Left lobe of liver (tissue), 2 donors: ENCODE data around the gene RPL26. TPM values are rescaled to one million over a fixed set of nuclear protein-coding genes. Genes with fewer than 3 reads are reported as not detected.
"Not testable (repeated sequence)": the region's sequence is repeated elsewhere in the genome, so short reads cannot be mapped to it uniquely, and the experiment has no call there.

Experiments used
- ATAC-seq: fragments of 200-7000 bp; cut with Tn5 transposase; one replicate; pipeline ENCODE4 v1.9.1; 2020; ENCODE audit warnings: mild to moderate bottlenecking, moderate library complexity
- DNase-seq: peaks from one replicate; pipeline ENCODE4 v3.0.0-alpha.2; 2020; ENCODE audit warnings: low spot score
- total RNA-seq: library from RNA; stranded (reverse); gene quantifications from one replicate; pipeline ENCODE4 v1.2.1, GENCODE V29; 2021
- donor health status: DM: no; HTN: no; CAD: no; lungs with moderate emphysema.
- donor health status: DM: no; HTN: yes; CAD: no.

Gene RPL26
- total RNA-seq, 1 donor from 2014 or later = 397 TPM

DNA sequence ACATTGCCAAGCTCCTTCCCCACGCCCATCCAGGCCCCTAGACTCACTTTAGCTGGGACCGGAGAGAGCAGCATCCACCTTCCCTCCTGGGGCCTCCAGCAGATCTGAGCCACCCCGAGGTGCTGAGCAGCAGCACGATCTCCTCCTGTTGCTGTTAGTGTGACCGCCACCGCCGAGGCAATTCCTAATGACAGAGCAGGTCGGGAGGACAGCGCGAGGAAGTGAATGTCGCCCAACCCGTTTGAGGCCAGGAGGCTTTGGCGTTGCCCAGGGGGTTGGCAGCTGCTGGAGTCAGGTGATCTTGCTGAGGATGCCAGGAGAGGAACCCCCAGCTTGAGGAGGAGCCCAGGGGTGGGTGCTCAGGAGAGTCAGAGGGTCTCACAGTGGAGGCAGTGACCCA lies 14.6 kb upstream of the RPL26 start, which contains the start of gene RNF222:
Gene RNF222 (minus strand): TSS at position 192 of the 400 bp plus-strand sequence. CDS start 4,366 bp downstream, outside the sequence.
- DNase-seq (no peak), ATAC-seq (no peak)

GRCh38 chr17:8394497-8394896 lies 11.5 kb upstream of the RPL26 start:
- ATAC-seq = not testable (repeated sequence)

DNA sequence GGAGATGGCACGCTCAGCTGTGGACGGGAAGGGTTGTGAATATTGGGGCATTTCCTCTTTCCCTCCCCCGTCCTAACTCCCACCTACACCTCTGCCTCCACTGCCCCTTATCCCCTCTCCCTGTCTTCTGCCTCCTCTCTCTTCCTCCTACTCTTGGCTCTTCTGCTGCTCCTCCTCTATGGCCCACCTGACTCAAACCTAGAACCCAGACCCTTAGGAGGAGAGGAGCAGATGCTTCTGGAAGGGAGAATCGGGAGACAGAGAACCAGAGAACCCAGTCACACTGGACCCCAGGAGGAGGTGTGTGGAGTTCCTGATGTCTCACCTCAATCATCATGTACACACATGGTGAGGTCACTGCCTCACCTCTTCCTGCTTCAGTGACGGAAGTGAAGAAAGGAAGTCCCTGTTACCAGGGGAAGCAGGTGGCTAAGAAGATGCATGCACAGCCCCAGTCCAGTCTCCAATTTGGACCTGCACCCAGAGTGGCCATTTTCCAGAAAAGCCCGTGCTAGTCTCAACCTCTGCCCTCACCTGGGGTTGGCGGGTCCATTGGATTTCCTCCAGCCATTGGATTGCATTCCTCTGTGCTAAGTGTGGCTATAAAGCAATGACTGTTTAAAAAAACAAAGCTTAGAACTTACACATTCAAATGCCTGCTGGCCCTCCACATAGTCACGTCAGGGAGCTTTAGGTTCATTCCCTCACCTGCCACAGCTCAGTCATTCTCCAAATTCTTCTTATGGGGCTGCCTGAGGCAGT lies 10.7 kb upstream of the RPL26 start:
- DNase-seq = no peak
- ATAC-seq = peak; percentile 45

More at GRCh38 chr17:8394497-8394896, 11.5 kb upstream of the RPL26 start:
- not testable (repeated sequence) for DNase-seq

- ATAC-seq (no peak), DNase-seq (no peak)
These were observed 9.9 kb upstream of the RPL26 start for GRCh38 chr17:8392674-8393469.

DNA sequence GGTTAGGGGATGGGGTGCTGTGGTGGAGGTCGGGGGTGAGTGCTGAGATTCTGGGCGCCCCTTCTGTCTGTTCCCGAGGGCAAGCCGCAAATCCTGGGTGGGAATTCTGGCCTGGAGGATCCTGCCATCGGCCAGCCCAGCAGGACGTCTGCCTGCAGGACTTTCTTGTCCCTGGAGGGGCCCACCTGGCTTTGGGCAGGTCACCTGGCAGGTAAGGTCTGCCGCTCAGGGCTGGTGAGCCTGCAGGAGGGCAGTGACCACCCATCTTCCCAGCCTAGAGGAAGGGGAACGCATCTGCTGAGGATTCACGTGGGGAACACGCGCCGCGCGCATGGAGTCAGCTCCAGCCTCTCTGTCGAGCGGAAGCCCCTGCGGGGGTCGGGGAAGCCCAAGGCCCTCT lies 9.3 kb upstream of the RPL26 start:
- no peak for ATAC-seq

DNA sequence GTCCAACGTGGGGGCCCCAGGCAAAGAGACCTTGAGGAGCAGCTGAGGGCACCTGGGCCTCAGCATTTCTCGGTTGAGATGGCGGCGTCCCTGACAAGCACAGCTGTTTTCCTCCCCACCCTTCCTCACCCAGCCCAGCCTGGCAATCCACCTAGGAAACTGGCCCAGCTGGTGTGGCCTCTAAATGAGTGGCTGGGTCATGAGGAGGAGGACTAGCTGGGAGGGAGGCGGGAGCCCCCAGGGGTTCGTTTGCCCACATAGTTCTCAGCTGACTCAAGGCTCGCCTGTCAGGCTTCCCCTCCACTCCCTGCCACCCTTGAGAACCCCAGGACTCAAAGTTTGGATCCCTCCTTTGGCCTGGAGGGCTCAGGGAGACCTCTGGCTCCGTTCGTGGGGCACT lies 8.7 kb upstream of the RPL26 start:
- DNase-seq (no peak), ATAC-seq (no peak)

More for the DNA sequence above, 9.3 kb upstream of the RPL26 start:
- no peak for DNase-seq

- DNase-seq = no peak
- ATAC-seq = no peak
These were observed 5.1 kb upstream of the RPL26 start for GRCh38 chr17:8387914-8388651.

DNA sequence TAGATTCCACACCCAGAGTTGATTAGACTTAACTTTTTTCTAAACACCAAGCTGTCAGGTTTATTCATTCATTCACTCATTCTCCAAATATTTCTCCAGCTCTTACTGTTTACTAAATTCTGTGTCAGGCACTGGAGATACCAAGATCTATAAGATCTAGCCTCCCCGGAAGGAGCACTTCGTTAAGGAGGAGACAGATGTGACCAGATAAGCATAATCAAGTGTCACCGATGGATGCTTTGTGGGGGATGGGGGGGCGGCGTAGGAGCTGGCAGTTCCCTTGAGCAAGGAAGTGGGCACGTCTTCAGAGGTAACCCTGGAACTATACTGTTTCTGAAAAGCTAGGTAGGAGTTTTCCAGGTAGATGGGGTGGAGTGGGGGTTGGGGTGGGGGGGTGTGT lies 3.8 kb upstream of the RPL26 start:
- ATAC-seq (no peak), DNase-seq (no peak)

GRCh38 chr17:8384801-8385378 lies 1.9 kb upstream of the RPL26 start:
- ATAC-seq = no peak
- DNase-seq = no peak

DNA sequence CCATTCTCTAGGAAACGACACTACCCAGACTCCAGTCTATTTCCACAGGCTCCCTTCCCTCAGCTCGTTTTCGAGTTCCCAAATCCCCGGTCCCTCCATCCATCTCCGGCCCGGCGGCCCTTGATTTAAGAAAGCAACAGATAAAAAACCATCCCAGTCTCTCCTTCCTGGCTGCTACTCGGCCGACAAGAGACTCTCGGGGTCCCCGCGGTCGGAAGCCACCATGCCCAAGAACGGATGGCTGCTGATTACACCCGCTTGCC lies 182 bp downstream of the RPL26 start:
- ATAC-seq (peak; percentile 4), DNase-seq (no peak)

DNA sequence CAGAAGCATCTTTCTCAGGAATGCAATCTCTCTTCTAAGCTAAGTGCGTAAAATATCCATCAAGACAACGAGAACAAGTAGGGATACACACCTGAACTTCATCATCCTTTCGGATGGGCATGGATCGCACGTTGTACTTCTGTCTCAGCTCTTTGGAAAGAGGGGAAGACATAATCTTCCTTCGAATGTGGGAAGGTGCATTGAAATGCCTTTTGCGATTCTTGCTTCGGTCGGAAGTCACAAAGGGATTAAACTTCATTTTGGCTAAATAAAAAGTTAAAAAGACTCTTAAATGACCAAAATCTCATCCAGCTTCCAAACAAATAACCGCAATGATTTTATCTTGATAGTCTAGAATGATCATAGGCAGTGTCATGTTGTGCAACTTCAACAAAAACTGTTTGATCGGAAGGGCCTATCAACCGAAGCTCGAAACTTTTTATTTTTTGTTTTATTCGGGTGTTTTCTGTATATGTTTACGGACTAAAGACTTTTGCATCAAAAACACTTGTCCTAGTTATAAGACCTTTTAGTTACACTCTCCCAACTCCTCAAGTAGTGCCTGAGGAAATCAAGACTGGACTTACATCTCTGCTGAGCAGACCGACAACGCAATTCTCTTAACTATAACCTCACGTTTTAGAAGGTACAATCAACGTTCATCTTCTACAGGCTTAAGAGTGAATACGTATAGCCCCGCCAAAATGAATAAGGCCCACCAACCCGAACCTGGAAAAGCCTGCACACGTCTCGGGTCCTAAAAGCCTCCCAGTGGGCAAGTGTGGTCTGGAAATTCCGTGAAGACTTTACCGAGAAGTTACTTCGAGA lies 727 bp downstream of the RPL26 start:
- DNase-seq = no peak
- ATAC-seq = no peak

DNA sequence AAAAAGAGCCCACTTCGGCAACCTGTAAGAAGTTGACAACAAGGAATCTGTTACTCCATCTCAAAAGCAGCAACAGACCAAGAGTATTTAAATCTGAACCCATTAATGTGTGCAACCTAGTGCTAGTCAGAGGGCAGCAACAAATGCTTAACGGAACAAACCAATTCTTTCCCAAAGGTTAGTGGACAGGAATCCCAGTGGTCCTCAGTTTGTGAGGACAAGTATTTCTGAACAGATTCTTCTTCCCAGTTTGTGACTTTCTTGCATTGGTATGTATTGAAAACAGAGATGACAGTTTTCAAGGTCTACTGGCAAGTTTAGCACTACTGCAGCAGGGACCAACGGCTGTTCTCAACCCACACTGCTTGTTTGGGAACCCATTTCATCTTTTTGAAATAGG lies 2.9 kb downstream of the RPL26 start:
- DNase-seq = no peak
- ATAC-seq = no peak

- not testable (repeated sequence) for ATAC-seq, DNase-seq
These were observed 4.9 kb downstream of the RPL26 start for GRCh38 chr17:8378117-8378516.

DNA sequence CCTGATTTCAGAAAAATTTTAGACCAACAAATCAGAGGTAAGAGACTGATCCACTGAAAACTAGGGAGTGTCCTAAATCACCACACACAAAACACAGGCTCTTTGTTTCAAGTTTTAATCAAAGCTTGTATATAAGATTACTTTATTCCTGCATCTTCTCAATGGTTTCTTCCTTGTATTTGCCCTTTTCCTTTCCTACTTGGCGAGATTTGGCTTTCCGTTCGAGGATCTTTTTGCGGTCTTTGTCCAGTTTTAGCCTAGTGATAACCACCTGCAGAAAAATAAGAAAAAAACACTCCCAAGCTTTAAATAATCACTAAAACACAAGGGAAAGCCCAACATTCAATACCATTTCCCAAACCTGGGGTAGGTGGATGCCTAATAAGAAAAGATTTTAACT lies 5.6 kb downstream of the RPL26 start:
- no peak for ATAC-seq
- no peak for DNase-seq

DNA sequence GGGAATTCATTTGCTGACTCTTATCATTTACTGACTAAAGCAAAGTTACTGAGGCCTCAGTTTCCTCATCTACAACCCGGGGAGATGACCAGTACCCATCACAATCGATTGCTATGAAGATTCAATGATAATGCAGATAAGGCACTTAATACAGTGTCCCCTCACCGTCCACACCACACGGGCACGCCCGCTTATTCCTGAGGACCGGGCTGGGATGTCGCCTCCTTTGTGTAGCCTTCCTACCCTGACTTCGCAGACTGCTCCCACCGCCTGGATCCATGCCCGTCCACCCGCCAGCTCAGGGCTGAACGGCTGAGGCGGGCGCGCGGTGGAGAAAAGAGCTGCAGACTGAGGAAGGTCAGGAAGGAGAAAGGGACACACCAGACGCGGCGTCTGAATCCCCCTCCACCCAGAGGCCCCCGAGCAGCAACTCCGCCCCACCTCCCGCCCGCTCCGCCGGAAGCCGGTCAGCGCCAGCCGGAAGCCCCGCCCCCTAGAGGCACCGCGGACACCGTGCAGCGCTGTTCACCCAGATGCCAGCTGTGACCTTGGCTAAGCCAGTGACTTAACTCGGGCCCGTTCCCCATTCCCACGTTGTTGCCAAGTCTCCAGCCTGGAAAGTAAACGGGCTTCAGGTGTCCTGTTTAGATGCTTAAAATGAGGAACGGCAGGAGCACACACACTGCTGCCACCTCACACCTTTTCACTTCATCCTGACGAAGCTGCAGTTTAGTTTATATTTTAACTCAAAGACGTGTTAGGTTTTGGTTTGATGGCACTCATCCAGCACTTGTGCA lies 6.5 kb downstream of the RPL26 start, which contains the start of gene KRABD2:
Gene KRABD2 (minus strand): TSS at position 434 of the 797 bp plus-strand sequence.
- DNase-seq (peak; percentile 94), ATAC-seq (peak; percentile 99)

GRCh38 chr17:8375738-8376259 lies 7.2 kb downstream of the RPL26 start:
- ATAC-seq (no peak), DNase-seq (no peak)

DNA sequence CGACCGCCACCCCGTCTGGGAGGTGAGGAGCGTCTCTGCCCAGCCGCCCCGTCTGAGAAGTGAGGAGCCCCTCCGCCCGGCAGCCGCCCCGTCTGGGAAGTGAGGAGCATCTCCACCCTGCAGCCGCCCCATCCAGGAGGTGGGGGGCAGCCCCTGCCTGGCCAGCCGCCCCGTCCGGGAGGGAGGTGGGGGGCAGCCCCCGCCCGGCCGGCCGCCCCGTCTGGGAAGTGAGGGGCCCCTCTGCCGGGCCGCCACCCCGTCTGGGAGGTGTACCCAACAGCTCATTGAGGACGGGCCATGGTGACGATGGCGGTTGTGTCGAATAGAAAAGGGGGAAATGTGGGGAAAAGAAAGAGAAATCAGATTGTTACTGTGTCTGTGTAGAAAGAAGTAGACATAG lies 9.1 kb downstream of the RPL26 start:
- not testable (repeated sequence) for DNase-seq, ATAC-seq

DNA sequence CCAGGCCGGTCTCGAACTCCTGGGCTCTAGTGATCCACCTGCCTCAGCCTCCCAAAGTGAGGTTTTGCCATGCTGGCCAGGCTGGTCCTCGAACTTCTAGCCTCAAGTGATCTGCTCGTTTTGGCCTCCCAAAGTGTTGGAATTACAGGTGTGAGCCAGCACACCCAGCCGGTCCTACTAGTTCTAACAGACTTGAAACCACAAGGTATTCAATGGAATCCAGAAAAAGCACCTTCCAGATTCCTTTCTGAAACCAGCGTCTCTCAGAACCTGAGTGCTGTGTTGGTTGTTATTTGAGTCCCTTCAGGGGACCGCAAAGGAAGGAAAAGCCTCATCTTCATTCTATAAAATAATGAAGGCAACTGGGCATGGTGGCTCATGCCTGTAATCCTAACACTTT lies 10.6 kb downstream of the RPL26 start:
- no peak for DNase-seq
- ATAC-seq = no peak

DNA sequence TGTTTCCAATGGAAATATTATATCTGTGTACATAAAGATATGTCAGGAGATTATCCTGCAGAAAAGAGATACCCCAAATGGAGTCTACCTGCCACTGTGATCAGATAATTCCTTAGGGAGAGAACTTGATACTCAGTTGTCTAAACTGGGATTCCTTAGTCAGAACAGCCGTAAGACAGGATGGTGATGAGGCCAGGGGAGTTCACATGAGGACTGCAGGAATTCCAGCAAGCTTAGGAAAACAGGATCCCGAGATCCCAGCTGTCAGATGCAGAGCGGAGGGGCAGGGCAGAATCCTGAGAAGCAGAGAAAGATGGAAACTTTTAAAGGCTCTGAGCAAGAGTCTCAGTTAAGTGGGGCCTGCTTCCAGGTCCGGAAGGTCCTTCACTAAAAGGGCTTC lies 11.2 kb downstream of the RPL26 start:
- DNase-seq (no peak), ATAC-seq (no peak)
